Measurements from ENCODE around the gene HHAT.

Gene HHAT

GRCh38 chr1:210360852-210361477, 32.3 kb downstream of the HHAT start:
- no peak for DNase-seq

GRCh38 chr1:210361665-210362064, 33.0 kb downstream of the HHAT start:
- DNase-seq: no peak

GRCh38 chr1:210362526-210362925, 33.8 kb downstream of the HHAT start:
- no peak for DNase-seq

- DNase-seq: no peak
These were observed 34.4 kb downstream of the HHAT start for GRCh38 chr1:210363119-210363518.

- DNase-seq: no peak
These were observed 35.8 kb downstream of the HHAT start for GRCh38 chr1:210364479-210364878.

GRCh38 chr1:210366767-210367166, 38.1 kb downstream of the HHAT start:
- no peak for DNase-seq

- DNase-seq: no peak
These were observed 38.9 kb downstream of the HHAT start for GRCh38 chr1:210367566-210367965.

- DNase-seq: no peak
These were observed 40.7 kb downstream of the HHAT start for GRCh38 chr1:210369425-210369824.

- DNase-seq: no peak
These were observed 43.2 kb downstream of the HHAT start for GRCh38 chr1:210371916-210372315.

GRCh38 chr1:210372491-210372890, 43.8 kb downstream of the HHAT start:
- DNase-seq: no peak

- DNase-seq: no peak
These were observed 44.4 kb downstream of the HHAT start for GRCh38 chr1:210372931-210373627.

GRCh38 chr1:210373628-210373877, 44.9 kb downstream of the HHAT start:
- DNase-seq: no peak

GRCh38 chr1:210373878-210374599, 45.3 kb downstream of the HHAT start:
- DNase-seq: no peak

GRCh38 chr1:210374600-210374953, 45.9 kb downstream of the HHAT start:
- no peak for DNase-seq

- DNase-seq: no peak
These were observed 48.2 kb downstream of the HHAT start for GRCh38 chr1:210376836-210377372.

- DNase-seq: no peak
These were observed 49.1 kb downstream of the HHAT start for GRCh38 chr1:210377731-210378333.

- DNase-seq: no peak
These were observed 50.0 kb downstream of the HHAT start for GRCh38 chr1:210378736-210379135.

GRCh38 chr1:210381934-210382333, 53.2 kb downstream of the HHAT start:
- no peak for DNase-seq

- no peak for DNase-seq
These were observed 55.9 kb downstream of the HHAT start for GRCh38 chr1:210384625-210385024.

- DNase-seq: no peak
These were observed 56.5 kb downstream of the HHAT start for GRCh38 chr1:210385228-210385627.

- DNase-seq: no peak
These were observed 65.6 kb downstream of the HHAT start for GRCh38 chr1:210394281-210394821.

- DNase-seq: no peak
These were observed 67.8 kb downstream of the HHAT start for GRCh38 chr1:210396541-210396940.

- DNase-seq: no peak
These were observed 68.5 kb downstream of the HHAT start for GRCh38 chr1:210397252-210397651.

- no peak for DNase-seq
These were observed 69.0 kb downstream of the HHAT start for GRCh38 chr1:210397681-210398080.

All from stimulated activated naive CD4-positive, alpha-beta T cell (primary cell).